ENCODE results near the gene MDC1.
A peak's percentile ranks its signal among the peaks of the same experiment; 100 is the strongest.
"Not testable (repeated sequence)": the region's sequence is repeated elsewhere in the genome, so short reads cannot be mapped to it uniquely, and the experiment has no call there.

Gene MDC1

DNA sequence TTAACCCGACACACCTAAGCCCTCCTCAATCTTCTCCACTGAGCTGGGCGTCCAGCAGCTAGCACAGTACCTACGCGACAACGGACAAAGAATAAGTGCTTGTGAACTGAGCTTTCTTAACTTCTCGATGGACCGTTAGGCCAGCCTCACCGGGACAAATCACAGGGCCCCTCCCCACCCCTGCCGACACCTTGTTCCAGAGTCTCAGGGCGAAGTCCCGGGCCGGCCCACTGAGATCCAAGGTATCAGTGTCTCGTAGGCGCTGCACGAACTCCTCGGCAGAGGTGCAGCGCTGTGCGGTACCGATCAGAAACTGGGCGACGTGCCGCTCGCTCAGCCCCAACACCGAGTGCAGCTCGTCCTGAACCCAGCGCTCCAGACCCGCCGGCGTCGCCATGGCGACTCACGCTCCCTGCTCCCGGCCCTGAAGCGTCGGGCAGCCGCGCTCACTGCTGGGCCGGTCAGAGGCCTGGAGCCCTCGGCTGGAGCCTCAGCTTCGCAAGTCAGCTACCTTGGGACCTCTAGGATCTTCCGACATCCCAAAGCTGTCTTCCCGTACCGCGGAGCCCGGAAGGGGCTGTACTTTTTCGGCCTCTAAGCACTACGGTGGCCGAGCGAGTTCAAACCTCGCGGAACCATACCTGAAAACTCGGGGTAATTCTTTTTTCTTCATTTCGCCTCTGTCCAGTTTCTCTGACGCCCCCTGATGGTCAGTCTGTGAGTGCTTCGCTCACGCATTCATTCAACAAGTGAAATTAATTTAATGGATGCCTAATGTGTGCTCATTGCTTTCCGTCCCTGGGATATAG is 44.4 kb downstream of the MDC1 start, which contains the start of gene DHX16:
Gene DHX16, minus strand, starts transcription at position 562 of the 809 bp plus-strand sequence. Its CDS starts 165 bp downstream, at position 397.
- DNase-seq: peak; percentile 79 to 97 (median 92)
- intact Hi-C loops (cut with DNase I): loop anchor here (10.0 kb wide), 1 partner anchor 48 kb away; the partner anchor contains the start of gene ATAT1

DNA sequence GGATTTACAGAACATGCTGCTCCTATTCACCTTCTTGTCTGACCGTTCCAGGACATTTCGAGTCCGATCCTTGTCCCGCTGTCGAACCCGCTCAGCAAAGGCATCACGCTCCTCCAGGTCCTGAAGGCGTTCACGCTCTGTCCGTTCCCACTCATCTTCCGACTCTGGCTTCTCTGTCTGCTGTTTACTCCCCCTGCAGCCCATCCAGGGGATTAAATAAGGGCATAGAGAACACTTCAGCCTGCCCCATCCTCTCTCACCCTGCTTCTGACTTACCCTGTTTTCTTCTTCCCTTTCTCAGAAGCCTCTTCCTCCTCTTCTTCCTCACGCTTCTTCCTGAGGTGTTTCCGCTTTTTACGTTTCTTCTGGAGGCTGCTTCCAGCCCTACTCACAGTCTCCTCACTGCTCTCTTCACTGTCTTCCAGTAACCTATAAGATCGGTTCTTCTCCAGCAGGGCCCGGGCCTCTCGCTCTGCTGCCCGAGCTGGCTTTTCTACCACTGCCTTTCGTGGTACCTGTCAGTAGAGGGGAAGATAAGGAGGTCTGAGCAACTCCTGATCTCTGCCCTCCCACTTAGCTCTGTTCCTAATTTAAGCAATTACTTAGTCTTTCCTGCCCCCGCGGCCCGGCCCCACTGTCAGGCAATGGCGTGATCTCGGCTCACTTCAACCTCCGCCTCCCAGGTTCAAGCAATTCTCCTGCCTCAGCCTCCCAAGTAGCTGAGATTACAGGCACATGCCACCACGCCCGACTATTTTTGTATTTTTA is 46.1 kb downstream of the MDC1 start:
- intact Hi-C loops (cut with DNase I): loop anchor here (10.0 kb wide), 1 partner anchor 46 kb away; the partner anchor contains the start of gene ATAT1
- peak in 19 of 42 donors; percentile 26 to 75 (median 48) for DNase-seq

DNA sequence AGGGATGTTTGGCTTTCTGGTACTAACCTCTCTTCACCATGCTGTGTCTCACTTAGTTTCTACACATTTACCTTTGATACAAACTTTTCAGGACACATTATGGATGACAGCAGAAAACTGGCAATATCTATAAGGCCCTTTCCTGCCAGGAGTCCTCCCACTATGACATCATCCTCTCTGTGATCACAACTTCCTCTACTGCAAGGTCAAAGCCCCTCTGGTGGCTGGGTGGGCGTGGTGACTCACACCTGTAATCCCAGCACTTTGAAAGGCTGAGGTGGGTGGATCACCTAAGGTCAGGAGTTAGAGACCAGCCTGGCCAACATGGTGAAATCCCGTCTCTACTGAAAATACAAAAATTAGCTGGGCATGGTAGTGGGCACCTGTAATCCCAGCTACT is 50.8 kb downstream of the MDC1 start:
- intact Hi-C loops (cut with DNase I): not testable (repeated sequence)
- DNase-seq: peak in 1 of 42 donors; percentile 45

DNA sequence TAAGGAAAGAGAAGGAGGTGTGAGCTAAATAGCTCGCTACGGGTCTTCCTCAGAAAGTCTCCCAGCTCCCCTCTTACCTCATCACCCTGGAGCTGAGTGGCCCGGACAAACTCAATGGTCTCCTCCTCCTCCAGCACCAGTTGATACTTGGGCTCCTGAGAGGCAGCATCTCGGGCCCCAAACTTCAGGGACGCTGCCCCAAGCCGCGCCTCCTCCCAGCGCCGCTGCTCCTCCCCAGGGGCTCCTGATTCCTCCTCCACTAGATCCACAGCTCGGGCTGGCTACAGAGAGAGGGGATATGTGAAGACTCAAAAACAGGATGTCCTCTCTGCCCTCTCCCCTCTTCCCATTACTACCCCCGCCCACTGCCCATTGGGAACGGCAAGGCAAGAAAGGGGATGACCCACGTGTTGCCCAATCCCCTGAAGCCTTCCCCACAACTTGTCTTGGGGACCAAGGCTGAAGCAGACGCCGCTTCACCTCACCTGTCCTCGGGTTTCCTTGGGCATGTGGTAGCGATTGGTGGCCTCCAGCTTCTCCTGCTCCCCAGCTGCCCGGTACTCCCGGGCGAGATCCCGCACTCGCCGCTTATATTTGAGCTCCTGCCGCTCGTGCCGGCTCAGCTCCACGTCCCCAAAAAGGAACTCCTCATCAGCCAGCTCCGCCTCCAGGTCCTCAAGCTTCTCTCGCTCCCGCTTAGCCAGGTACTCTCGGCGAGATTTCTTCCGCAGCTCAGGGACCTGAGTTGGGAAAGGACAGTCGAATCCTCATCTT is 51.9 kb downstream of the MDC1 start:
- DNase-seq: no peak
- intact Hi-C loops (cut with DNase I): no loop called here

DNA sequence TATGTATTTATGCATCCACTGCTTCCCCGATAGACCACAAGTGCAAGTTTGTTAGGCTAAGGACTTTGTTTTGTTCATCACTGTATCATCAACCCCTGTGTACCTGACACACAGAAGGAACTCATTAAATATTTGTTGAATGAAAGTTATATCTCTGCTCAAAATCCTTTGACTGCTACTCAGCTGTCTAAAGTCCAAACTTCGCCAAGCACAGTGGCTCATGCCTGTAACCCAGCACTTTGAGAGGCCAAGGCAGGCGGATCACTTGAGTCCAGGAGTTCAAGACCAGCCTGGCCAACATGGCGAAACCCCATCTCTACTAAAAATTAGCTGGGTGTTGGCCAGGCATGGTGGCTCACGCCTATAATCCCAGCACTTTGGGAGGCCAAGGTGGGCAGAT is 59.2 kb downstream of the MDC1 start:
- intact Hi-C loops (cut with DNase I); DNase-seq: not testable (repeated sequence)

DNA sequence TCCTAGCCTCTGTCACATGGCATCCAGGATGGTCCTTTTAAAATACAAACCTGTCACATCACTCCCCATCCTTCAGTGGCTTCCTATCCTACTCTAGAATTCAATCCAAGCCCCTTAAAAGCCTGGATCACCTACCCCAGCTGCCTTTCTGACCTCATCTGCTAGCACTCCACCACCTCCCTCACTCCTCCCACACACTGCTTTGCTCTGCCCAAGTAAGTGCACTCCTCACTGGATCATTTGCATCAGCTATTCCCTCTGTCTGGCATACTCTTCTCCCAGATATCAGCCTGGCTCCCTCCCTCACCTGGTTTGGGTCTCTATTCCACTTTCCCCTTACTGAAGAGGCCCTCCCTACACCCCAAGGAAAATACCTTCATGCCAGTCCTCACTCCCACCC is 59.6 kb downstream of the MDC1 start:
- intact Hi-C loops (cut with DNase I): no loop called here
- DNase-seq: peak in 21 of 42 donors; percentile 27 to 80 (median 51)

DNA sequence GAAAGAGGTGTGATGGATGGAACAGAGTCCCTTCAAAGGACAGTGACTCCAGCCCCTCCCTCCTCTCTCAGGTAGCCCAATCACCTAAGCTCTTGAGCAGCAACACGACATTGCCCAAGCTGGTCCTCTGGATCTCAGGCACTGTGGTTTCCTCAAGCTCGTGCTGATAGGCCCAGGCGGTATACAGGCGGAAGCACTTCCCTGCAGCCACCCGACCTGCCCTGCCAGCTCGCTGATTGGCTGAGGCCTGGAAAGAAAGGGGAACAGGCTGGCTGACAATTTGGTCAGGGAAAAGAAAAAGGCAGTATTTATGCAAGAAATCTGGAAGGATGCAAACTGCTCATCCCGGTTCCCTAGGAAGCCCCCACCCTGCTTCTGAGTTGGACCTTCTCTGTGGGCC is 60.6 kb downstream of the MDC1 start:
- DNase-seq: peak in 3 of 42 donors; percentile 19 to 46 (median 41)
- intact Hi-C loops (cut with DNase I): no loop called here

DNA sequence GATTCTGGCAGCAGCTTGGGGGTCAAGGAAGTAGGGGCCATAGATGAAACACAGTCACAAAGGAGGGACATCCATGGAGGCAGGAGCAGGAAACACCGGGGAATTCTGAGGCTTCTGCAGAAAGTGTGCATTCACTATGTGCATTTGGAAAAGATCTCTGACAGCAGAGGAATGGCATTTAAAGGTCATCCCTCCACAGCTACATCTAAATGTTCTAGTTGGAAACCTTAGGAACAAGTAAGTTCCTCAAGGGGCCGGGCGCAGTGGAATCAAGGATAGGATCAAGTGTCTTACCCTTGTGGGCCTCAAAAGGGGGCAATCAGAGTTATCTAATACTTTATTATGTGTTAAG is 61.4 kb downstream of the MDC1 start:
- DNase-seq: no peak
- intact Hi-C loops (cut with DNase I): no loop called here

DNA sequence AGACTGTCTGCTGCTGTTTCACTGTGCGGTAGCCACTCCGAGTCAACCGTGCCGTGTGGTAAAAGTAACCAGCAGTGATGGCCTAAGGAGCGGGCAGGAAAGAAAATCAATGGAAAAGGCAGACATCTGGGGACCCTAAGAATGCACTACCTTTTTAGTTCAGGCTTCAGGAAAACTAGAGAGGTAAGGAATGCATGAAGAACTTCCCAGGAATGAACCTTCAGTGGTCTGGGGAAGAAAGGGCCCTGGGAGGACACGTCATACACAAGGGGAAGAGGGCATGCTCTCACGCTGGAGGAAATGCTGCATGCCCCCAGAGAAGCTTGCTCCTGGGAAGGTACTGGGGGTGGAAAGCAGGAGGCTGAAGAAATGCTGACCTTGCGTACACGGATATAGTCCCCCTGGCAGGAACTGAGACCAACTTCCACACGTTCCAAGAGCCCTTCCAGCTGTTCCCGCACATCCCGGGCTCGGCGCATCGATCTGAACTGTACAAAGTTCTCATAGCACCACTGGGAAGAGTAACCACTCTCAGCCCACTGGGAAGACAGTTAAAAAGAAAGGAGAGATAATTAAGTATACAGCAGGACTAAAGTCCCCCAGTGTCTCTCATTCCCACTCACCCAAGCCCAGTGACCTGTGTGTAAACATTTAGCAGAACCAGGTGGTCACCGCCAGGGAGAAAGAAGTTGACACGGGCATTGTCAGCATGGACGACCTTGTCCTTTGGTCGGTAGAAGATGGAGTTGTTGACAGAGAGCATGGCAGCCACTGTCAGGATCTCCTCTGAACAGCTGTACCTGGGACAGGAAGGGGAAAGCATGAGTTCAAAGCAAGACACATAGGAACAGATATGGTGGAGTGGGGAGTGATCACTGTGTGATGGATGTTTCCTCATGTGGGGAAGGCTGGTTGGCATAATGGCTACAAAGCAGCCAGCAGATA is 62.0 kb downstream of the MDC1 start:
- DNase-seq: no peak
- intact Hi-C loops (cut with DNase I): no loop called here

DNA sequence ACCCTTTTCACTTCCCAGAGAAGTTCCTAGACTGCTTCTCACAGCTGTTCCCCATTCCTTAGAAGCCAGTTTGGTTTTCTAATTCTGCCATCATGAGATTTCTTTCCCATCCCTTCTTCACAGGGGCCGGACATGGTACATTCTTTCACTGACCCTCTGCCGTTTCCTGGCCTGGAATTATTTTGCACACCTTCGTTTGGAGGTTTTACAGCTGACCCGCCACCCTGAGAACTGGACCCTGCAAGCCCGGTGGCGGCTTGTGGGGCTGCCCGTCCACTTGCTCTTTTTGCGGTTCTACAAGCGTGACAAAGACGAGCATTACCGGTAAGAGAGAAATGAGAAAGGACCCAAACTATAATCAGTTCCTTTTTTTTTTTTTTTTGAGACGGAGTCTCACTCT is 65.9 kb downstream of the MDC1 start:
- intact Hi-C loops (cut with DNase I): no loop called here

More for the DNA sequence above, 65.9 kb downstream of the MDC1 start:
- DNase-seq: no peak
